Smooth muscle cell (in vitro differentiated cells): Measurements from ENCODE around the gene ADM2. TPM values are rescaled to one million over a fixed set of nuclear protein-coding genes. Genes with fewer than 3 reads are reported as not detected.
A peak's percentile ranks its signal among the peaks of the same experiment; 100 is the strongest.

Source experiments
- DNase-seq: peaks from one replicate; lab custom pipeline; 2025; ENCODE audit not compliant: unreplicated experiment; lab: John Stamatoyannopoulos, UW
- H2AFZ ChIP-seq: fragments of 200-600 bp; sonication (generic); 2 replicates; pipeline ENCODE4 v1.6.0; 2016; ENCODE audit warnings: antibody characterized with exemption, low read depth, mild to moderate bottlenecking
- H3F3A ChIP-seq: fragments of 200-600 bp; sonication (generic); 2 replicates; pipeline ENCODE4 v1.6.0; 2017; ENCODE audit warnings: antibody characterized with exemption, low read depth
- H3K27ac ChIP-seq: fragments of 200-600 bp; sonication (generic); 2 replicates; pipeline ENCODE4 v1.5.1; 2016; ENCODE audit warnings: low read depth, mild to moderate bottlenecking
- H3K27me3 ChIP-seq: fragments of 200-600 bp; sonication (generic); 2 replicates; pipeline ENCODE4 v1.6.1; 2016; ENCODE audit warnings: low read depth, mild to moderate bottlenecking
- H3K36me3 ChIP-seq: fragments of 200-600 bp; sonication (generic); 2 replicates; pipeline ENCODE4 v1.5.1; 2016; ENCODE audit warnings: low read depth
- H3K4me1 ChIP-seq: fragments of 200-600 bp; sonication (generic); 2 replicates; pipeline ENCODE4 v1.5.1; 2016; ENCODE audit warnings: low read depth
- H3K4me2 ChIP-seq: fragments of 200-600 bp; sonication (generic); 2 replicates; pipeline ENCODE4 v1.6.0; 2016; ENCODE audit warnings: mild to moderate bottlenecking
- H3K4me3 ChIP-seq: fragments of 200-600 bp; sonication (generic); 2 replicates; pipeline ENCODE4 v1.5.1; 2016; ENCODE audit warnings: mild to moderate bottlenecking
- H3K79me2 ChIP-seq: fragments of 200-600 bp; sonication (generic); 2 replicates; pipeline ENCODE4 v1.6.0; 2016; ENCODE audit warnings: low read depth, mild to moderate bottlenecking
- H3K9ac ChIP-seq: fragments of 200-600 bp; sonication (generic); 2 replicates; pipeline ENCODE4 v1.6.0; 2016; ENCODE audit warnings: low read depth
- H3K9me3 ChIP-seq: fragments of 200-600 bp; sonication (generic); replicated peaks from 2 replicates; pipeline ENCODE4 v1.5.1; 2016; ENCODE audit warnings: low read depth
- H4K20me1 ChIP-seq: fragments of 200-600 bp; sonication (generic); 2 replicates; pipeline ENCODE4 v1.6.0; 2016; ENCODE audit warnings: low read depth
- WGBS: methylation state at CpG from one replicate; pipeline ENCODE4 v1.1.7; 2016; ENCODE audit warnings: low lambda C conversion rate; 5-methylcytosine and 5-hydroxymethylcytosine counted together
- polyA plus RNA-seq: library from polyadenylated mRNA; unstranded; fragments of >200 nt; fragmentation: Nextera tagmentation; extraction: Ambion mirVana; gene quantifications from 2 replicates; pipeline ENCODE4 v1.2.1, GENCODE V29; 2016
- total RNA-seq: library from RNA; depleted of rRNA; stranded (reverse); fragments of >200 nt; gene quantifications from 2 replicates; pipeline ENCODE4 v1.2.3, GENCODE V29; 2014
- TF ChIP-seq, protein P1 (sequence below): fragments of 200-600 bp; sonication (generic); IDR thresholded peaks from 2 replicates; pipeline ENCODE4 v1.5.1; 2017; ENCODE audit warnings: borderline replicate concordance, mild to moderate bottlenecking, antibody characterized with exemption; ENCODE audit not compliant: insufficient read depth, poor library complexity, severe bottlenecking

ADM2 gene
- total and polyA plus RNA-seq, 2 experiments from 2014 or later, result 4.1 to 15.8 TPM

DNA sequence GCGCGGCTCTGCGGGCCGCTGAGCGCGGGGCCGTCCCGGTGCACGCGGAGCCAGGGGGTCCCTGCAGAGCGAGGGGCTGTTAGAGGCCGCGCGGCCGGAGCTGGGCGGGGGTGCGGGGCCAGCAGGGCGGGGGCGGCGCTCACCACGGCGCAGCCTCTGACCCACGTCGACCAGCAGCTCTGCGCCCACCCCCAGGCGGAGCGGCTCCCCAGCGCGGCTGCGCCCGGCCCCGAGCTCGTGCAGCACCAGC lies 44.4 kb downstream of the ADM2 start:
- Histone ChIP-seq H2AFZ (no peak overlapping the region), H3K79me2 (peaks cover 10% of the 10 kb centered on the region), H3K36me3 (no peaks in the 10 kb centered on the region), H4K20me1 (peaks cover 33% of the 10 kb centered on the region), H3K27me3 (no peaks in the 10 kb centered on the region), H3K4me1 (no peaks in the 10 kb centered on the region), H3F3A (peaks cover 41% of the 10 kb centered on the region), H3K4me3 (peak overlapping the region; percentile 79), H3K4me2 (peak overlapping the region; percentile 98), H3K9me3 (no peaks in the 10 kb centered on the region), H3K9ac (peak overlapping the region; percentile 64), H3K27ac (peak overlapping the region; percentile 63)
- DNase-seq, result no peak
- no CpG with 5 or more reads among the region's 33 CpGs for WGBS
- TF ChIP-seq, protein P1, sequence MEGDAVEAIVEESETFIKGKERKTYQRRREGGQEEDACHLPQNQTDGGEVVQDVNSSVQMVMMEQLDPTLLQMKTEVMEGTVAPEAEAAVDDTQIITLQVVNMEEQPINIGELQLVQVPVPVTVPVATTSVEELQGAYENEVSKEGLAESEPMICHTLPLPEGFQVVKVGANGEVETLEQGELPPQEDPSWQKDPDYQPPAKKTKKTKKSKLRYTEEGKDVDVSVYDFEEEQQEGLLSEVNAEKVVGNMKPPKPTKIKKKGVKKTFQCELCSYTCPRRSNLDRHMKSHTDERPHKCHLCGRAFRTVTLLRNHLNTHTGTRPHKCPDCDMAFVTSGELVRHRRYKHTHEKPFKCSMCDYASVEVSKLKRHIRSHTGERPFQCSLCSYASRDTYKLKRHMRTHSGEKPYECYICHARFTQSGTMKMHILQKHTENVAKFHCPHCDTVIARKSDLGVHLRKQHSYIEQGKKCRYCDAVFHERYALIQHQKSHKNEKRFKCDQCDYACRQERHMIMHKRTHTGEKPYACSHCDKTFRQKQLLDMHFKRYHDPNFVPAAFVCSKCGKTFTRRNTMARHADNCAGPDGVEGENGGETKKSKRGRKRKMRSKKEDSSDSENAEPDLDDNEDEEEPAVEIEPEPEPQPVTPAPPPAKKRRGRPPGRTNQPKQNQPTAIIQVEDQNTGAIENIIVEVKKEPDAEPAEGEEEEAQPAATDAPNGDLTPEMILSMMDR, result peak; percentile 85

GRCh38 chr22:50526108-50526833 lies 44.9 kb downstream of the ADM2 start:
- peaks cover 46% of the 10 kb centered on the region for H3F3A ChIP-seq

GRCh38 chr22:50526834-50527801 lies 45.8 kb downstream of the ADM2 start:
- TF ChIP-seq, protein P1, result no peak
- WGBS, result 46% methylated on average over 29 of the region's 29 CpGs
- H3K4me3 ChIP-seq, result peak overlapping the region; percentile 79
- no peak overlapping the region for H2AFZ ChIP-seq
- no peaks in the 10 kb centered on the region for H3K27me3 ChIP-seq
- peak overlapping the region; percentile 63 for H3K27ac ChIP-seq
- DNase-seq, result no peak
- H3K4me2 ChIP-seq, result peak overlapping the region; percentile 98
- peaks cover 7% of the 10 kb centered on the region for H3K4me1 ChIP-seq
- H3K79me2 ChIP-seq, result peaks cover 10% of the 10 kb centered on the region
- no peaks in the 10 kb centered on the region for H3K36me3 ChIP-seq
- H3K9me3 ChIP-seq, result no peaks in the 10 kb centered on the region
- peaks cover 33% of the 10 kb centered on the region for H4K20me1 ChIP-seq
- peaks cover 48% of the 10 kb centered on the region for H3F3A ChIP-seq
- peak overlapping the region; percentile 64 for H3K9ac ChIP-seq

More at GRCh38 chr22:50526108-50526833, 44.9 kb downstream of the ADM2 start:
- DNase-seq, result peak; percentile 81
- H2AFZ ChIP-seq, result no peak overlapping the region
- peak overlapping the region; percentile 63 for H3K27ac ChIP-seq
- H3K36me3 ChIP-seq, result no peaks in the 10 kb centered on the region
- 2% methylated on average over 43 of the region's 77 CpGs for WGBS
- peak overlapping the region; percentile 98 for H3K4me2 ChIP-seq
- peaks cover 33% of the 10 kb centered on the region for H4K20me1 ChIP-seq
- peak overlapping the region; percentile 64 for H3K9ac ChIP-seq
- H3K27me3 ChIP-seq, result no peaks in the 10 kb centered on the region
- no peaks in the 10 kb centered on the region for H3K9me3 ChIP-seq
- TF ChIP-seq, protein P1, result peak; percentile 76
- H3K79me2 ChIP-seq, result peaks cover 10% of the 10 kb centered on the region
- H3K4me1 ChIP-seq, result peaks cover 4% of the 10 kb centered on the region
- H3K4me3 ChIP-seq, result peak overlapping the region; percentile 79
